GM19438 (cell line): ENCODE results near the gene B3GALT6.

Experiments used
- ATAC-seq: cut with Tn5 transposase; IDR thresholded peaks from one replicate; pipeline ENCODE4 v1.9.1; 2021; ENCODE audit warnings: low read depth; ENCODE audit not compliant: unreplicated experiment

The B3GALT6 gene

GRCh38 chr1:1259540-1259939 is 27.5 kb downstream of the B3GALT6 start:
- no peak for ATAC-seq

GRCh38 chr1:1259951-1260600 is 28.0 kb downstream of the B3GALT6 start:
- ATAC-seq = no peak

- no peak for ATAC-seq
Observed at GRCh38 chr1:1260843-1261560, 29.0 kb downstream of the B3GALT6 start.

- ATAC-seq = no peak
Observed at GRCh38 chr1:1262071-1262470, 30.0 kb downstream of the B3GALT6 start.

- ATAC-seq = no peak
Observed at GRCh38 chr1:1262758-1263157, 30.7 kb downstream of the B3GALT6 start.

- no peak for ATAC-seq
Observed at GRCh38 chr1:1264026-1264425, 32.0 kb downstream of the B3GALT6 start.

GRCh38 chr1:1264868-1265272 is 32.8 kb downstream of the B3GALT6 start:
- no peak for ATAC-seq

- no peak for ATAC-seq
Observed at GRCh38 chr1:1267488-1268283, 35.6 kb downstream of the B3GALT6 start.

GRCh38 chr1:1268284-1268682 is 36.2 kb downstream of the B3GALT6 start:
- ATAC-seq = no peak

- no peak for ATAC-seq
Observed at GRCh38 chr1:1270813-1271212, 38.8 kb downstream of the B3GALT6 start.

- no peak for ATAC-seq
Observed at GRCh38 chr1:1272341-1273208, 40.5 kb downstream of the B3GALT6 start.

GRCh38 chr1:1273209-1273511 is 41.1 kb downstream of the B3GALT6 start:
- no peak for ATAC-seq

GRCh38 chr1:1273512-1274298 is 41.7 kb downstream of the B3GALT6 start, which contains the start of gene UBE2J2:
Gene UBE2J2 (minus strand): TSS chr1:1273854. CDS start chr1:1267992, 5,862 bp downstream.
- ATAC-seq = peak; percentile 76

- peak; percentile 11 for ATAC-seq
Observed at GRCh38 chr1:1274299-1274930, 42.4 kb downstream of the B3GALT6 start.

- ATAC-seq = no peak
Observed at GRCh38 chr1:1274931-1275431, 42.9 kb downstream of the B3GALT6 start.

GRCh38 chr1:1275836-1276235 is 43.8 kb downstream of the B3GALT6 start:
- no peak for ATAC-seq

- ATAC-seq = no peak
Observed at GRCh38 chr1:1278620-1279019, 46.6 kb downstream of the B3GALT6 start.

GRCh38 chr1:1279028-1279427 is 47.0 kb downstream of the B3GALT6 start:
- no peak for ATAC-seq

GRCh38 chr1:1280782-1281481 is 48.9 kb downstream of the B3GALT6 start:
- ATAC-seq = no peak
